Keratinocyte (primary cell): Measurements from ENCODE around the gene POLR2L. TPM values are rescaled to one million over a fixed set of nuclear protein-coding genes. Genes with fewer than 3 reads are reported as not detected.

Source experiments
- DNase-seq: peaks from one replicate; pipeline ENCODE4 v3.0.0-alpha.2; 2011; ENCODE audit warnings: low read depth, missing footprints, low spot score
- FAIRE-seq: peaks from 2 replicates; lab custom pipeline; 2011; peaks lifted over from hg19 to GRCh38; lab: Jason Lieb, UNC
- H2AFZ ChIP-seq: 2 replicates; pipeline ENCODE4 v1.6.0; 2012; ENCODE audit warnings: low read length, control low read depth, inconsistent platforms; ENCODE audit not compliant: control insufficient read depth
- H3K27ac ChIP-seq: 2 replicates; pipeline ENCODE4 v1.5.1; 2011; ENCODE audit warnings: low read length; ENCODE audit not compliant: control insufficient read depth, insufficient read depth
- H3K27me3 ChIP-seq: 3 replicates; pipeline ENCODE4 v1.6.0; 2011; ENCODE audit warnings: low read length; ENCODE audit not compliant: control insufficient read depth, insufficient read depth; ENCODE audit errors: extremely low read depth
- H3K36me3 ChIP-seq, 2 experiments: 2 replicates in 1 of 2; 3 replicates in 1 of 2; pipeline ENCODE4 v1.5.1; 2011; ENCODE audit warnings: low read length in 2 of 2, mild to moderate bottlenecking in 1 of 2; ENCODE audit not compliant: control insufficient read depth in 2 of 2, insufficient read depth in 2 of 2; ENCODE audit errors: extremely low read depth in 1 of 2
- H3K4me1 ChIP-seq: 3 replicates; pipeline ENCODE4 v1.5.1; 2011; ENCODE audit warnings: low read length; ENCODE audit not compliant: control insufficient read depth, insufficient read depth; ENCODE audit errors: extremely low read depth
- H3K4me2 ChIP-seq: 3 replicates; pipeline ENCODE4 v1.6.0; 2011; ENCODE audit warnings: low read depth, low read length; ENCODE audit not compliant: control insufficient read depth, insufficient read depth; ENCODE audit errors: extremely low read depth
- H3K4me3 ChIP-seq, 3 experiments: fragments of 200-600 bp in 1 of 3; sonication (generic) in 1 of 3; 2 replicates in 2 of 3; 3 replicates in 1 of 3; pipeline ENCODE4 v1.5.1; 2011 to 2016; ENCODE audit warnings: low read length in 3 of 3, mild to moderate bottlenecking in 3 of 3, control low read depth in 2 of 3, inconsistent platforms in 1 of 3, low read depth in 1 of 3, mixed read lengths in 1 of 3, mixed run types in 1 of 3, moderate library complexity in 1 of 3; ENCODE audit not compliant: control insufficient read depth in 2 of 3, insufficient read depth in 2 of 3; ENCODE audit errors: extremely low read depth in 1 of 3
- H3K79me2 ChIP-seq: 2 replicates; pipeline ENCODE4 v1.6.0; 2012; ENCODE audit warnings: low read length; ENCODE audit not compliant: control insufficient read depth, insufficient read depth
- H3K9ac ChIP-seq: 3 replicates; pipeline ENCODE4 v1.6.0; 2011; ENCODE audit warnings: low read length; ENCODE audit not compliant: control insufficient read depth, insufficient read depth; ENCODE audit errors: extremely low read depth
- H3K9me1 ChIP-seq: 3 replicates; pipeline ENCODE4 v1.6.0; 2011; ENCODE audit warnings: low read length; ENCODE audit not compliant: control insufficient read depth, insufficient read depth; ENCODE audit errors: extremely low read depth
- H3K9me3 ChIP-seq: 2 replicates; pipeline ENCODE4 v1.5.1; 2012; ENCODE audit warnings: low read depth, low read length; ENCODE audit not compliant: control insufficient read depth
- H4K20me1 ChIP-seq: 3 replicates; pipeline ENCODE4 v1.6.0; 2011; ENCODE audit warnings: low read length; ENCODE audit not compliant: control insufficient read depth, insufficient read depth; ENCODE audit errors: extremely low read depth
- CTCF ChIP-seq, 3 experiments: IDR thresholded peaks in 1 of 3; conservative IDR thresholded peaks in 1 of 3; optimal IDR thresholded peaks in 1 of 3; 2 replicates in 2 of 3; 3 replicates in 1 of 3; pipeline versions ENCODE3 to v1.5.1; 2011; ENCODE audit warnings: low read length in 3 of 3, mild to moderate bottlenecking in 3 of 3, moderate library complexity in 2 of 3, control low read depth in 1 of 3, inconsistent platforms in 1 of 3; ENCODE audit not compliant: insufficient read depth in 2 of 3; ENCODE audit errors: extremely low read depth in 1 of 3
- EZH2 ChIP-seq: IDR thresholded peaks from one replicate; pipeline ENCODE4 v1.6.1; 2012; ENCODE audit warnings: inconsistent platforms, mild to moderate bottlenecking, low read length, moderate library complexity
- dilution Hi-C: fragments of 300-500 bp; cut with MboI; formaldehyde crosslinking; loops from one replicate; pipeline ENCODE4 v1.7.0; 2020; ENCODE audit warnings: low sequenced_read_pairs; ENCODE audit not compliant: extremely low pct_ligation_motif_present
- polyA plus RNA-seq, 5 experiments: library from polyadenylated mRNA; depleted of rRNA in 3 of 5; stranded (reverse) in 3 of 5; stranded (forward) in 1 of 5; unstranded in 1 of 5; fragments of >200 nt; gene quantifications; 1 replicate in 1 of 5; 2 replicates in 3 of 5; 3 replicates in 1 of 5; pipeline versions ENCODE4 v1.2.1 to v1.2.3, GENCODE V29; 2011 to 2012; ENCODE audit warnings: missing spikeins in 2 of 5, low read depth in 1 of 5, low replicate concordance in 1 of 5

The POLR2L gene
- polyA plus RNA-seq, 1 donor (not counting 4 experiments of a cell fraction or from before 2014, with no cell fraction given) = 145 TPM

GRCh38 chr11:883527-883926, 41.2 kb upstream of the POLR2L start:
- no peak for FAIRE-seq

GRCh38 chr11:882596-882995, 40.3 kb upstream of the POLR2L start:
- H3K9ac ChIP-seq = no peak overlapping the region
- H3K4me2 ChIP-seq = no peak overlapping the region
- no peaks in the 10 kb centered on the region for H3K4me1 ChIP-seq
- H3K9me3 ChIP-seq = no peaks in the 10 kb centered on the region
- DNase-seq = no peak
- H3K79me2 ChIP-seq = no peaks in the 10 kb centered on the region
- dilution Hi-C loops = no loop called here
- no peaks in the 10 kb centered on the region for H3K27me3 ChIP-seq
- no peak for TF ChIP-seq CTCF (optimal IDR thresholded peaks at IDR 0.05 in 1 of 3, IDR thresholded peaks at IDR 0.05 in 1 of 3, conservative IDR thresholded peaks at IDR 0.05 in 1 of 3; ENCODE audit: extremely low read depth in 1 of 3, insufficient read depth in 2 of 3, low read length in 3 of 3)
- TF ChIP-seq EZH2 = no peak
- H3K4me3 ChIP-seq = no peak overlapping the region
- H2AFZ ChIP-seq = no peak overlapping the region
- no peak overlapping the region for H3K27ac ChIP-seq
- no peak for FAIRE-seq
- H4K20me1 ChIP-seq = no peaks in the 10 kb centered on the region
- H3K9me1 ChIP-seq = no peaks in the 10 kb centered on the region
- peaks cover 7 to 15% of the 10 kb centered on the region in 2 experiments for H3K36me3 ChIP-seq

More at GRCh38 chr11:883527-883926, 41.2 kb upstream of the POLR2L start:
- dilution Hi-C loops = no loop called here
- Histone ChIP-seq H3K9me3 (no peaks in the 10 kb centered on the region), H3K36me3 (peaks cover 13 to 15% of the 10 kb centered on the region in 2 experiments), H3K9ac (no peak overlapping the region), H4K20me1 (no peaks in the 10 kb centered on the region), H3K27me3 (no peaks in the 10 kb centered on the region), H3K4me3 (no peak overlapping the region), H3K79me2 (no peaks in the 10 kb centered on the region), H2AFZ (no peak overlapping the region), H3K27ac (no peak overlapping the region), H3K4me2 (no peak overlapping the region), H3K4me1 (no peaks in the 10 kb centered on the region), H3K9me1 (no peaks in the 10 kb centered on the region)
- no peak for TF ChIP-seq EZH2
- TF ChIP-seq CTCF (optimal IDR thresholded peaks at IDR 0.05 in 1 of 3, IDR thresholded peaks at IDR 0.05 in 1 of 3, conservative IDR thresholded peaks at IDR 0.05 in 1 of 3; ENCODE audit: extremely low read depth in 1 of 3, insufficient read depth in 2 of 3, low read length in 3 of 3) = no peak
- no peak for DNase-seq
